Spleen (tissue), 7 donors: ENCODE measurements around the gene PRKCH.

Experiments used
- CTCF ChIP-seq, 11 experiments: fragments of 200-600 bp in 7 of 11; fragments of 450-650 bp in 4 of 11; sonication (generic) in 4 of 11; IDR thresholded peaks in 8 of 11; conservative IDR thresholded peaks in 3 of 11; 1 replicate in 7 of 11; 2 replicates in 4 of 11; pipeline versions ENCODE4 v1.4.0 to v1.8.0; 2016 to 2021; ENCODE audit warnings: antibody characterized with exemption in 11 of 11, inconsistent platforms in 4 of 11, mild to moderate bottlenecking in 1 of 11
- POLR2A ChIP-seq, 3 donors: fragments of 450-650 bp; IDR thresholded peaks; one replicate each; pipeline ENCODE4 v1.5.1; 2017; ENCODE audit warnings: antibody characterized with exemption in 3 of 3, mild to moderate bottlenecking in 1 of 3
- donor health status: DM: no; HTN: no; CAD: no; lungs with moderate emphysema.
- donor health status: DM: no; HTN: no; CAD: no.
- donor health status: DM: no; HTN: no; CAD: no.

GRCh38 chr14:61494018-61494417, 172.6 kb downstream of the PRKCH start:
- no peak for TF ChIP-seq POLR2A (IDR thresholded peaks at IDR 0.05)
- no peak for TF ChIP-seq CTCF (IDR thresholded peaks at IDR 0.05 in 8 of 11, conservative IDR thresholded peaks at IDR 0.05 in 3 of 11)
